Measurements from ENCODE around the gene PSMD11.
"Not testable (repeated sequence)": the region's sequence is repeated elsewhere in the genome, so short reads cannot be mapped to it uniquely, and the experiment has no call there.

DNA sequence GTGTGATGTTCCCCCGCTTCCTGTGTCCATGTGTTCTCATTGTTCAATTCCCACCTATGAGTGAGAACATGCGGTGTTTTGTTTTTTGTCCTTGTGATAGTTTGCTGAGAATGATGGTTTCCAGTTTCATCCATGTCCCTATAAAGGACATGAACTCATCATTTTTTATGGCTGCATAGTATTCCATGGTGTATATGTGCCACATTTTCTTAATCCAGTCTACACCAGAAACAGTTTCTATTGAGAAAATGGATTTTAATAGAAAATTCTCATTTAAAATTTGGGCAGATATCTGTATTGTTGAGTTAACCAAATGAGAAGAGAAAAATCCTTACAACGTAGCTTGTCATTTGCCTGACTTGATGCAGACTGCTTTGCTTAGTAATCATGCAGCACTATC lies 34.2 kb upstream of the PSMD11 start:
- TF ChIP-seq, protein P1, sequence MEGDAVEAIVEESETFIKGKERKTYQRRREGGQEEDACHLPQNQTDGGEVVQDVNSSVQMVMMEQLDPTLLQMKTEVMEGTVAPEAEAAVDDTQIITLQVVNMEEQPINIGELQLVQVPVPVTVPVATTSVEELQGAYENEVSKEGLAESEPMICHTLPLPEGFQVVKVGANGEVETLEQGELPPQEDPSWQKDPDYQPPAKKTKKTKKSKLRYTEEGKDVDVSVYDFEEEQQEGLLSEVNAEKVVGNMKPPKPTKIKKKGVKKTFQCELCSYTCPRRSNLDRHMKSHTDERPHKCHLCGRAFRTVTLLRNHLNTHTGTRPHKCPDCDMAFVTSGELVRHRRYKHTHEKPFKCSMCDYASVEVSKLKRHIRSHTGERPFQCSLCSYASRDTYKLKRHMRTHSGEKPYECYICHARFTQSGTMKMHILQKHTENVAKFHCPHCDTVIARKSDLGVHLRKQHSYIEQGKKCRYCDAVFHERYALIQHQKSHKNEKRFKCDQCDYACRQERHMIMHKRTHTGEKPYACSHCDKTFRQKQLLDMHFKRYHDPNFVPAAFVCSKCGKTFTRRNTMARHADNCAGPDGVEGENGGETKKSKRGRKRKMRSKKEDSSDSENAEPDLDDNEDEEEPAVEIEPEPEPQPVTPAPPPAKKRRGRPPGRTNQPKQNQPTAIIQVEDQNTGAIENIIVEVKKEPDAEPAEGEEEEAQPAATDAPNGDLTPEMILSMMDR (IDR thresholded peaks at IDR 0.05): not testable (repeated sequence)
- TF ChIP-seq TAF1 (IDR thresholded peaks at IDR 0.05; ENCODE audit: borderline replicate concordance, low read depth, low read length); YY1 (IDR thresholded peaks at IDR 0.05; ENCODE audit: low read depth); FOXJ3 (CRISPR knock-in tag; IDR thresholded peaks at IDR 0.05); SIN3A (IDR thresholded peaks at IDR 0.05; ENCODE audit: borderline replicate concordance, low read depth, low read length); EP300 (IDR thresholded peaks at IDR 0.05; ENCODE audit: borderline replicate concordance in 1 of 2, low read depth in 1 of 2, low read length in 1 of 2); JUND (IDR thresholded peaks at IDR 0.05); NRF1 (IDR thresholded peaks at IDR 0.05; ENCODE audit: low read depth, low read length); RAD21 (IDR thresholded peaks at IDR 0.05; ENCODE audit: low read length); EZH2phosphoT487 (IDR thresholded peaks at IDR 0.05; ENCODE audit: borderline replicate concordance, low read depth); TCF12 (IDR thresholded peaks at IDR 0.05); CHD2 (IDR thresholded peaks at IDR 0.05; ENCODE audit: low read length, partially characterized antibody); FOXM1 (IDR thresholded peaks at IDR 0.05; ENCODE audit: low read depth): not testable (repeated sequence)
- TF ChIP-seq, protein P2, sequence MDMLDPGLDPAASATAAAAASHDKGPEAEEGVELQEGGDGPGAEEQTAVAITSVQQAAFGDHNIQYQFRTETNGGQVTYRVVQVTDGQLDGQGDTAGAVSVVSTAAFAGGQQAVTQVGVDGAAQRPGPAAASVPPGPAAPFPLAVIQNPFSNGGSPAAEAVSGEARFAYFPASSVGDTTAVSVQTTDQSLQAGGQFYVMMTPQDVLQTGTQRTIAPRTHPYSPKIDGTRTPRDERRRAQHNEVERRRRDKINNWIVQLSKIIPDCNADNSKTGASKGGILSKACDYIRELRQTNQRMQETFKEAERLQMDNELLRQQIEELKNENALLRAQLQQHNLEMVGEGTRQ (IDR thresholded peaks at IDR 0.05; ENCODE audit: borderline replicate concordance, low read depth, low read length): not testable (repeated sequence)

Measured in SK-N-SH (cell line).